Calu3 (cell line): ENCODE data around the gene ZNF496. TPM values are rescaled to one million over a fixed set of nuclear protein-coding genes. Genes with fewer than 3 reads are reported as not detected.

Experiments
- BruUV-seq: library from RNA; stranded (reverse); fragments of 400-500 nt; replicated peaks from 2 replicates; lab custom pipeline; 2021; lab: Mats Ljungman, UMichigan
- CTCF ChIA-PET: fragments of 300-600 bp; sonication (Branson Sonifier 250); formaldehyde crosslinking; loops from one replicate; lab custom pipeline; 2022; ENCODE audit warnings: antibody characterized with exemption; lab: Charles Lee
- DNase-seq: peaks from one replicate; pipeline ENCODE4 v3.0.0; 2022
- H3K27ac Mint-ChIP-seq: one replicate; pipeline ENCODE4 v1.8.0; 2022; ENCODE audit warnings: mixed read lengths; ENCODE audit not compliant: unreplicated experiment
- H3K27me3 Mint-ChIP-seq: one replicate; pipeline ENCODE4 v1.8.0; 2022; ENCODE audit warnings: mixed read lengths; ENCODE audit not compliant: unreplicated experiment
- H3K36me3 Mint-ChIP-seq: one replicate; pipeline ENCODE4 v1.8.0; 2022; ENCODE audit warnings: mild to moderate bottlenecking, moderate library complexity, mixed read lengths; ENCODE audit not compliant: insufficient read depth, unreplicated experiment
- H3K4me1 Mint-ChIP-seq: one replicate; pipeline ENCODE4 v1.8.0; 2022; ENCODE audit warnings: mild to moderate bottlenecking, low read depth, mixed read lengths; ENCODE audit not compliant: unreplicated experiment
- H3K4me3 Mint-ChIP-seq: one replicate; pipeline ENCODE4 v1.8.0; 2022; ENCODE audit warnings: mild to moderate bottlenecking, low read depth, moderate library complexity, mixed read lengths; ENCODE audit not compliant: unreplicated experiment
- H3K9me3 Mint-ChIP-seq: one replicate; pipeline ENCODE4 v1.8.0; 2022; ENCODE audit warnings: low read depth, mixed read lengths; ENCODE audit not compliant: unreplicated experiment
- intact Hi-C: fragments of 100-400 bp; cut with micrococcal nuclease; formaldehyde crosslinking; loops from one replicate; pipeline ENCODE4 v1.10.0; 2022; ENCODE audit not compliant: unreplicated experiment
- total RNA-seq: library from RNA; stranded (reverse); gene quantifications from 2 replicates; pipeline ENCODE4 v1.2.3, GENCODE V29; 2022
- TF ChIP-seq, protein P1 (sequence below): fragments of 200-600 bp; IDR thresholded peaks from one replicate; pipeline ENCODE4 v1.8.0; 2022; ENCODE audit warnings: antibody characterized with exemption; ENCODE audit not compliant: unreplicated experiment

The ZNF496 gene
- total RNA-seq, 1 experiment from 2014 or later: 36.9 TPM

DNA sequence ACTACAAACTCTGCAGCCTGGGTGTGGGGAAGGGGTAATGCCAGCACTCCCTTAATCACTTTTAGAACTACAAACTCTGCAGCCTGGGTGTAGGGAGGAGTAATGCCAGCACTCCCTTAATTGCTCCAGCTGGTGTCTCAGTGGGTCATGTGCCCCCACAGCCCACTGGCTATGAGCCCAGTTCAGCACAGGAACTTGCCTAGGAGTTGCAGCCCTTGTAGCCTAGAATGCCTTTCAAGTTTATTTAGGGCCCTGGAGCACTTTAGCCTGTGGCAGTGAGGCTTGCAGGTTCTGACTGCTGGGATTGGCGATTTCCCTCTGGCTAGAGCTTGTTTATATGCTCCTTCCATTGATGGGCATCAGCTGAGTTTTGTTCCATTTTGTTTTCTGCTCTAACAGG is 58.7 kb downstream of the ZNF496 start:
- Mint-ChIP-seq H3K27me3 (no peaks in the 10 kb centered on the region), H3K27ac (no peak overlapping the region), H3K36me3 (no peaks in the 10 kb centered on the region), H3K4me1 (no peaks in the 10 kb centered on the region), H3K9me3 (peaks cover 28% of the 10 kb centered on the region), H3K4me3 (no peak overlapping the region)
- TF ChIP-seq, protein P1, sequence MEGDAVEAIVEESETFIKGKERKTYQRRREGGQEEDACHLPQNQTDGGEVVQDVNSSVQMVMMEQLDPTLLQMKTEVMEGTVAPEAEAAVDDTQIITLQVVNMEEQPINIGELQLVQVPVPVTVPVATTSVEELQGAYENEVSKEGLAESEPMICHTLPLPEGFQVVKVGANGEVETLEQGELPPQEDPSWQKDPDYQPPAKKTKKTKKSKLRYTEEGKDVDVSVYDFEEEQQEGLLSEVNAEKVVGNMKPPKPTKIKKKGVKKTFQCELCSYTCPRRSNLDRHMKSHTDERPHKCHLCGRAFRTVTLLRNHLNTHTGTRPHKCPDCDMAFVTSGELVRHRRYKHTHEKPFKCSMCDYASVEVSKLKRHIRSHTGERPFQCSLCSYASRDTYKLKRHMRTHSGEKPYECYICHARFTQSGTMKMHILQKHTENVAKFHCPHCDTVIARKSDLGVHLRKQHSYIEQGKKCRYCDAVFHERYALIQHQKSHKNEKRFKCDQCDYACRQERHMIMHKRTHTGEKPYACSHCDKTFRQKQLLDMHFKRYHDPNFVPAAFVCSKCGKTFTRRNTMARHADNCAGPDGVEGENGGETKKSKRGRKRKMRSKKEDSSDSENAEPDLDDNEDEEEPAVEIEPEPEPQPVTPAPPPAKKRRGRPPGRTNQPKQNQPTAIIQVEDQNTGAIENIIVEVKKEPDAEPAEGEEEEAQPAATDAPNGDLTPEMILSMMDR: no peak
- CTCF ChIA-PET: no interaction called here
- intact Hi-C loops: no loop called here
- no TSS peak for BruUV-seq
- DNase-seq: no peak

DNA sequence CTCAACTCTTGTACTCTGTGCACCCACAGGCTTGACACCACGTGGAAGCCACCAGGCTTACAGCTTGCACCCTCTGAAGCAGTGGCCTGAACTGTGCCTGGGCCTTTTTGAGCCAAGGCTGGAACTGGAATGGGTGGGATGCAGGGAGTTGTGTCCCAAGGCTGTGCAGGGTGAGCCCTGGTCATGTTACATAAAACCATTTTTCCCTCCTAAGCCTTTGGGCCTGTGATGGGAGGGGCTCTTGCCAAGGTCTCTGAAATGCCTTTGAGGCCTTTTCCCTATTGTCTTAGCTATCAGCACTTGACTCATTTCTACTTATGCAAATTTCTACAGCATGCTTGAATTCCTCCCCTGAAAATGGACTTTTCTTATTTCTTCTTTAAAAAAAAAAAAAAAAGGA is 61.7 kb downstream of the ZNF496 start:
- Mint-ChIP-seq H3K27me3 (no peaks in the 10 kb centered on the region), H3K36me3 (no peaks in the 10 kb centered on the region), H3K4me3 (no peak overlapping the region), H3K4me1 (no peaks in the 10 kb centered on the region), H3K9me3 (peaks cover 30% of the 10 kb centered on the region), H3K27ac (no peak overlapping the region)
- no peak for DNase-seq
- CTCF ChIA-PET: no interaction called here
- no TSS peak for BruUV-seq
- TF ChIP-seq, protein P1: no peak
- intact Hi-C loops: no loop called here

DNA sequence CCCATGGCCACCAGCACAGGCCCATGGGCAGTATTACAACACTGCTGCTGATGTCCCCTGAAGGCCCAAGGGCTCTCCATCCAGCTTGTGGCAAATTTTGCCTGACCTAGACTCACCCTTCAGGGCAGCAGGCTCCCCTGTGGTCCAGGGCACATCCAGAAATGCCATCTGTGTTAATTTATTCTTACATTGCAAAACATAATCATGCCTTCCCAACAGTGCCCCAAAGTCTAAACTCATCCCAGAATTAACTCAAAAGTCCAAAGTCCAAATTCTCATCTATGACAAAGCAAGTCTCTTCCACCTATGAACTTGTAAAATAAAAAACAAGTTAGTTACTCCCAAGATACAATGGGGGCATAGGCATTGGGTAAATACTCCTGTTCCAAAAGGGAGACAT is 62.5 kb downstream of the ZNF496 start:
- BruUV-seq: no TSS peak
- H3K4me1 Mint-ChIP-seq: no peaks in the 10 kb centered on the region
- TF ChIP-seq, protein P1: no peak
- H3K27me3 Mint-ChIP-seq: no peaks in the 10 kb centered on the region
- no peak overlapping the region for H3K4me3 Mint-ChIP-seq
- peaks cover 28% of the 10 kb centered on the region for H3K9me3 Mint-ChIP-seq
- no peak overlapping the region for H3K27ac Mint-ChIP-seq
- intact Hi-C loops: no loop called here
- no peaks in the 10 kb centered on the region for H3K36me3 Mint-ChIP-seq
- CTCF ChIA-PET: no interaction called here
- DNase-seq: no peak

DNA sequence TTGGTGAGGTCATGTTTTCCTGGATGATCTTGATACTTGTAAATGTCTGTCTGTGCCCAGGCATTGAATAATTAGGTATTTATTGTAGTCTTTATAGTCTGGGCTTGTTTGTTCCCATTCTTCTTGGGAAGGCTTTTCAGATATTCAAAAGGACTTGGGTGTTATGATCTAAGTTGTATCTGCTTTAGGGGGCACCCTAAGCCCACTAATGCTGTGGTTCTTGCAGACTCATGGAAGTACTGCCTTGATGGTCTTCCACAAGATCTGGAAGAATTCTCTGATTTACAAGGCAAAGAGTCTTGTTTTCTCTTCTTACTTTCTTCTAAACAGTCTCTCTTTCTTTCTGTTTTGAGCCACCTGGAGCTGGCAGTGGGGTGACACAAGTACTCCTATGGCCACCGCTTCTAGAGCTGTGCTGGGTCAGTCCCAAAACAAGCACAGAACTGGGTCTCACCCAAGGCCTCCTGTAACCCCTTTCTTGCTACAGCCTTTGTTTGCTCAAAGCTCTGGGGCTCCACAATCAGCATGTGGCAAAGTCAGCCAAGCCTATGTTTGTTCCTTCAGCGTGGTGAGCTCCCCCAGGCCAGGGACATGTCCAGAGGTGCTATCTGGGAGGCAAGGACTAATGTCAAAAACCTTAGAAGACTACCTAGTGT is 63.1 kb downstream of the ZNF496 start:
- Mint-ChIP-seq H3K4me1 (no peaks in the 10 kb centered on the region), H3K27me3 (no peaks in the 10 kb centered on the region), H3K9me3 (peaks cover 28% of the 10 kb centered on the region), H3K4me3 (no peak overlapping the region), H3K27ac (no peak overlapping the region), H3K36me3 (no peaks in the 10 kb centered on the region)
- CTCF ChIA-PET: no interaction called here
- DNase-seq: no peak
- BruUV-seq: no TSS peak
- TF ChIP-seq, protein P1: no peak
- intact Hi-C loops: no loop called here
